Measurements from ENCODE around the gene ANKRD34B.

DNA sequence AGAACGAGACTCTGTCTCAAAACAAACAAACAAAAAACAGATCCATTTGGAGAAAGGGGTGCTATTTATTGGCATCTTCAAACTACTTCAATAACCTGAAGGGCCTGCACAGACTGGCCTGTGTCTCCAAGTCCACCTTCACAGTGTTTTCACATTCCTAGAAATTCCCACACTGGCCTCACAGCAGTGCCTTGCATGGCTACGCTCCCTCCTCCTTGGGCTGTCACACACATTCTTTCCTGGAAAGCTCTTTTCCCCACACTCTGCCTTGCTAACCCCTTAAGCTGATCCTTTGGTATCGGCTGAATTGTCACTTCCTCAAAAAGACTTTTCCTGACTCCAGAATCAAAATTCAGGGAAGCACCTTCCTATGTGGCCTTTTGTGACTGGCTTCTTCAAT is 62.4 kb downstream of the ANKRD34B start:
- TF ChIP-seq, protein P1, sequence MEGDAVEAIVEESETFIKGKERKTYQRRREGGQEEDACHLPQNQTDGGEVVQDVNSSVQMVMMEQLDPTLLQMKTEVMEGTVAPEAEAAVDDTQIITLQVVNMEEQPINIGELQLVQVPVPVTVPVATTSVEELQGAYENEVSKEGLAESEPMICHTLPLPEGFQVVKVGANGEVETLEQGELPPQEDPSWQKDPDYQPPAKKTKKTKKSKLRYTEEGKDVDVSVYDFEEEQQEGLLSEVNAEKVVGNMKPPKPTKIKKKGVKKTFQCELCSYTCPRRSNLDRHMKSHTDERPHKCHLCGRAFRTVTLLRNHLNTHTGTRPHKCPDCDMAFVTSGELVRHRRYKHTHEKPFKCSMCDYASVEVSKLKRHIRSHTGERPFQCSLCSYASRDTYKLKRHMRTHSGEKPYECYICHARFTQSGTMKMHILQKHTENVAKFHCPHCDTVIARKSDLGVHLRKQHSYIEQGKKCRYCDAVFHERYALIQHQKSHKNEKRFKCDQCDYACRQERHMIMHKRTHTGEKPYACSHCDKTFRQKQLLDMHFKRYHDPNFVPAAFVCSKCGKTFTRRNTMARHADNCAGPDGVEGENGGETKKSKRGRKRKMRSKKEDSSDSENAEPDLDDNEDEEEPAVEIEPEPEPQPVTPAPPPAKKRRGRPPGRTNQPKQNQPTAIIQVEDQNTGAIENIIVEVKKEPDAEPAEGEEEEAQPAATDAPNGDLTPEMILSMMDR (IDR thresholded peaks at IDR 0.05 in 2 of 3, conservative IDR thresholded peaks at IDR 0.05 in 1 of 3; ENCODE audit: borderline replicate concordance in 1 of 3, insufficient read depth in 1 of 3, low read depth in 2 of 3, low read length in 2 of 3), result no peak
- TF ChIP-seq SP1 (IDR thresholded peaks at IDR 0.05; ENCODE audit: low read depth) (no peak), EZH2 (IDR thresholded peaks at IDR 0.05) (no peak), EZH2phosphoT487 (IDR thresholded peaks at IDR 0.05; ENCODE audit: borderline replicate concordance) (no peak), POLR2A (IDR thresholded peaks at IDR 0.05; ENCODE audit: borderline replicate concordance, extremely low read depth, insufficient read depth, insufficient read length) (no peak), SIN3A (IDR thresholded peaks at IDR 0.05; ENCODE audit: low read depth) (no peak), FOSL1 (IDR thresholded peaks at IDR 0.05; ENCODE audit: low read depth) (no peak), CEBPB (IDR thresholded peaks at IDR 0.05; ENCODE audit: low read depth) (no peak), JUND (IDR thresholded peaks at IDR 0.05) (no peak), EGR1 (IDR thresholded peaks at IDR 0.05; ENCODE audit: low read depth) (no peak)
- TF ChIP-seq, protein P2, sequence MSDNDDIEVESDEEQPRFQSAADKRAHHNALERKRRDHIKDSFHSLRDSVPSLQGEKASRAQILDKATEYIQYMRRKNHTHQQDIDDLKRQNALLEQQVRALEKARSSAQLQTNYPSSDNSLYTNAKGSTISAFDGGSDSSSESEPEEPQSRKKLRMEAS (IDR thresholded peaks at IDR 0.05), result no peak
- TF ChIP-seq, protein P3, sequence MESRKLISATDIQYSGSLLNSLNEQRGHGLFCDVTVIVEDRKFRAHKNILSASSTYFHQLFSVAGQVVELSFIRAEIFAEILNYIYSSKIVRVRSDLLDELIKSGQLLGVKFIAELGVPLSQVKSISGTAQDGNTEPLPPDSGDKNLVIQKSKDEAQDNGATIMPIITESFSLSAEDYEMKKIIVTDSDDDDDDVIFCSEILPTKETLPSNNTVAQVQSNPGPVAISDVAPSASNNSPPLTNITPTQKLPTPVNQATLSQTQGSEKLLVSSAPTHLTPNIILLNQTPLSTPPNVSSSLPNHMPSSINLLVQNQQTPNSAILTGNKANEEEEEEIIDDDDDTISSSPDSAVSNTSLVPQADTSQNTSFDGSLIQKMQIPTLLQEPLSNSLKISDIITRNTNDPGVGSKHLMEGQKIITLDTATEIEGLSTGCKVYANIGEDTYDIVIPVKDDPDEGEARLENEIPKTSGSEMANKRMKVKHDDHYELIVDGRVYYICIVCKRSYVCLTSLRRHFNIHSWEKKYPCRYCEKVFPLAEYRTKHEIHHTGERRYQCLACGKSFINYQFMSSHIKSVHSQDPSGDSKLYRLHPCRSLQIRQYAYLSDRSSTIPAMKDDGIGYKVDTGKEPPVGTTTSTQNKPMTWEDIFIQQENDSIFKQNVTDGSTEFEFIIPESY (IDR thresholded peaks at IDR 0.05; ENCODE audit: extremely low read depth, insufficient replicate concordance, low read length), result no peak

Data from HCT116 (cell line).